Keratinocyte (primary cell): ENCODE measurements around the gene FASLG.

Experiments
- CTCF ChIP-seq, 3 experiments: IDR thresholded peaks in 1 of 3; conservative IDR thresholded peaks in 1 of 3; optimal IDR thresholded peaks in 1 of 3; 2 replicates in 2 of 3; 3 replicates in 1 of 3; pipeline versions ENCODE3 to v1.5.1; 2011; ENCODE audit warnings: low read length in 3 of 3, mild to moderate bottlenecking in 3 of 3, moderate library complexity in 2 of 3, control low read depth in 1 of 3, inconsistent platforms in 1 of 3; ENCODE audit not compliant: insufficient read depth in 2 of 3; ENCODE audit errors: extremely low read depth in 1 of 3
- EZH2 ChIP-seq: IDR thresholded peaks from one replicate; pipeline ENCODE4 v1.6.1; 2012; ENCODE audit warnings: inconsistent platforms, mild to moderate bottlenecking, low read length, moderate library complexity

GRCh38 chr1:172700556-172700955 is 41.7 kb downstream of the FASLG start:
- TF ChIP-seq CTCF (optimal IDR thresholded peaks at IDR 0.05 in 1 of 3, IDR thresholded peaks at IDR 0.05 in 1 of 3, conservative IDR thresholded peaks at IDR 0.05 in 1 of 3; ENCODE audit: extremely low read depth in 1 of 3, insufficient read depth in 2 of 3, low read length in 3 of 3): no peak
- TF ChIP-seq EZH2: no peak
